Measurements from ENCODE around the gene LIPC.

LIPC gene

DNA sequence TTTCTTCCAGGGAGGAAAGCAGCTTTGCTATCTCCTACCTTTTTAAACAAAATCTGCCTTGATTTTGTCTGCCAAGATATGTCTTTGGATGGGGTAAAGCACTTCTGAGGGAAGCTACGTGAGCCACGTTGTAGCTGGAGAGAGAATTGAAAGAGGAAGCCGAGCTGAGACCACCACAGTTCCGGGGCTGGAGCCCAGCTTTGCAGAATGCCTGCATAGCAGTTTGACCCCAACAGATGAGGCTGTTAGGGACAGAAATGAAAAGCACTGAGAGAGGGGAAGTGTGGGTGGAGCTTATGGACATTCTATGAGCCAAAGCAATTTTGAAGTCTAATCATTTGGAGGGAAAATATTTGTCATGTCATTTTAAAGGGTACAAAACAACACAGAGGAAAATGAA is 45.4 kb downstream of the LIPC start:
- peak; percentile 1 for DNase-seq

DNA sequence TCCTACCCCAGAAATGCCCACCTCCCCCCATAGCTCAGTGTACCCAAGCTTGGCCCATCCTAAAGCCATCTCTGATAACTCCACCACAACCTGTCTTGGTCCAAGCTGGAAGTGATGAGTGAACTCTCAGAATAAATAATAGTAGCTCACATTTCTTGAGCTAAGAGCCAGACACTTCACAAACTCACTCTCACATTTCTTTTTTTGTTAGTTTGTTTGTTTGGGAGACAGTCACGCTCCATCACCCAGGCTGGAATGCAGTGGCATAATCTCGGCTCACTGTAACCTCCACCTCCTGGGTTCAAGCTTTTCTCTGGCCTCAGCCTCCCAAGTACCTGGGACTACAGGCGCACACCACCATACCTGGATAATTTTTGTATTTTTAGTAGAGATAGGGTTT is 46.2 kb downstream of the LIPC start:
- no peak for DNase-seq

DNA sequence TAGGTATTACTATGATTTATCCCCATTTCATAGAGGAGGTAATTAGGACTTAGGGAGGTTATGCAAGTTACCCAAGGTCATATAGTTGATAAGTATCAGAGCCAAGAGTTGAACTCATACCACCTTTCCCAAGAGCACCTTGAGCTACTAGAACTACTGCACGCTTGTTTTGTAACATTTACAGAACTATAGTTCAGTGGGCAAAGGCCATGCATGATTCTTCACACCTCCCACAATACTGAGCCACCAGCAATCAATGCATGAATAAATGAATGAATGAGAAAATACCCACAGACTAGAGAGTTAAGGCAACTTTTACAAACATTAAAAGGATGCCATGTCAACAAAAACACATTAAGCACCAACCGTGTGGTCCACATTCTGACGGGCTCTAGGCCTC is 46.8 kb downstream of the LIPC start:
- DNase-seq: no peak

DNA sequence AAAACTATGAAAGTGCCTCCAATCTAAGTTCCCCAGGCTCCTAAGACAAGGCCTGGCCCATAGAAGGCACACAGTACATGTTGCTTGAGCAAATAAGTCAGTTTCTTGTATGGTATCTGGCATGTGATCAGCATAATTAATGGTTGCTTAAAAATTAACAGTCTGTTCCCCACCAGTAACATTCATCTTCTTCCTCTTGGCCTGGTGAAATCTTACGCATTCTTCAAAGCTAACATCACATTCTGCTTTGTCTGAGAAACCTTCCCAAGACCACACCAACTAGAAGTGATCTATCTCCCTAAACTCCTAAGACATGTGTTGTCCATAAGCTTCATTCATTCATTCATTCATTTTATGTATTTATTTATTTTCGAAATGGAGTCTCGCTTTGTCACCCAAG is 48.1 kb downstream of the LIPC start:
- no peak for DNase-seq

DNA sequence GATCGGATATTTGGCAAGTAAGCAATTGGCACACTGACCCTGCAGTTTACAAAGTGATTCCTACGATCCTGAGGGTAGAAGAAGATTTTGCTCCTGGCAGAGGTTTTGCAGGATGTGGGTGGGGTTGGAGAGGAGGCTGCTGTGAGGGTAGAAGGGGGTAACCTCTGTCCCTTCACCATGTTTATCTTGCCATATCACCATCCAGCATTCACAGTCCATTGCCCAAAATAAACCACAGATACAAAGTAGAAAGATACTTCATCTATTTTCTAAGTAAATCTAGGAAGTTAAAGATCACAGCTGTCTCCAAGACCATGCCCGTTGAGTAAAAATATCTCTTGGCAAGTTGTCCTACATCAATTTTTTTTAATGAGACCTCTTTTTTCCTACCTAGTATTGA is 51.6 kb downstream of the LIPC start:
- DNase-seq: no peak

DNA sequence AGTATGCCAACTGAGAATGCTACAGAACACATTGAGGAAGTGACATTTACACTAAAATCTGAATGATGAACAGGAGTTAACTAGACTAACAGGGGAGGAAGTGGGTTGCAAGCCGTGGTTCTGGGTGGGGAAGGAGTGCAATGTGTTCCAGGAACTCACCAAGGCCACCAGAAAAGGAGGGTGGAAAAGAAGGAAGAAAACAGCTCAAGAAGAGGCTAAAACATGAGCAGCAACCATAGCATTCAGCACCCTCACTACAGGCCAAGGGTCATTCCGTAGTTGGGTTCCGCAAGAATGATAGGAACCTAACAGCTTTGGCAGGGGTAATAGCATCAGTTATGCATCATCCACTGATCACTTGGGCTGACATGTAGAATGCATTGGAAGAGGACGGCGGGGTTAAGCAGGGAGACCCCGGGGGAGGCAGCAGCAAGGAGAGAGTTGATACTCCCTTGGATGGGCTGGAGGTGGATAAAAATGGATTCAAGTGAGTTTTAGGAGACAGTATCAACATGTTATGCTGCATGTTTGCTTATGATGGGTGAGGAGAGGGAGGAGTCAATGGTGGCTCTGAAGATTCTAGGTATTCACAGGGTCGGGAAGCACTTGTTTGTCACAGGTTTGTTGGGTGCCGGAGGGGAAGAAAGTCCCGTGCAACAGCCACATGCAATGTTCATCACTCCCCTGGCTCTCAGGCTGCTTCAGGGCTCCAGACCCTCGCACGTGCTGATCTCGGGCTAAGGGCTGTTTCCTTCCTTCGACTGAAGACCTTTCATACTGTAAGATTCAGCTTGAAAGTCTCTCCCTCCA is 53.2 kb downstream of the LIPC start:
- no peak for DNase-seq

DNA sequence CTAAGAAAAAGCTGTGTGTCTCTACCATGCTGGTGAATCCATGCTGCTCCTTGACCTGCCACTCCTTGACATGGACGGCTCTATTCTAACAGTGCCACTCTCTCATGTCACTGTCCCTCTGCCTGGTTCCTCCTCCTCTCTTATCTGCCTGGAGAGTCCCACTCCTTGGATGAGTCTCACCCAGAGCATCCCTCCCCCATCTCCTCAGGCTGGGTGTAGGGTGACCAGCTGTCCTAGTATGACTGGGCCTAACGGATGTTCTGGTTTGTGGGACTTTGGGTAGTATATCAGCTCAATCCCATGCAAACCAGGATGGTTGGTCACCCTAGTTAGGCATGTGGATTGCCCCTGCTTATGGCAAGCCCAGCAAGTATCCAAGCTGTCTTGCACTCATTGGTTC is 54.3 kb downstream of the LIPC start:
- DNase-seq: no peak

DNA sequence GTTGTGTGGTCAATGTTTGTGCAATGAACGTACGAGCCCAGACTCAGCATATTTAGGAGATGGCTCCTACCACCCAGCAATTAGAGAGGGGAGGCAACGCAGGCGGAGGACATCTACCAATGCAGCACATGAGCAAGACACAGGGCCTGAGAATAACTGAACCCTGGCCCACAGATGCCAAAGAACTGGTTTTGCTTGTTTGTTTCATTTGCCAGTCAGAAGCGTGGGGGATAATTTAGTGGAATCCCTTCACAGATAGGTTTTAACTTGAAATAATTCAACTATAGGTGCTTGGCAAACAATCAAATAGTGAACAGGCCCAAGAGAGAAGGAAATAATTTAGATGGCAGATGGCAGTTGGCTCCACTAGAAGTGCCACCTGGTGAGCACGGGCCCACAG is 54.8 kb downstream of the LIPC start:
- no peak for DNase-seq

DNA sequence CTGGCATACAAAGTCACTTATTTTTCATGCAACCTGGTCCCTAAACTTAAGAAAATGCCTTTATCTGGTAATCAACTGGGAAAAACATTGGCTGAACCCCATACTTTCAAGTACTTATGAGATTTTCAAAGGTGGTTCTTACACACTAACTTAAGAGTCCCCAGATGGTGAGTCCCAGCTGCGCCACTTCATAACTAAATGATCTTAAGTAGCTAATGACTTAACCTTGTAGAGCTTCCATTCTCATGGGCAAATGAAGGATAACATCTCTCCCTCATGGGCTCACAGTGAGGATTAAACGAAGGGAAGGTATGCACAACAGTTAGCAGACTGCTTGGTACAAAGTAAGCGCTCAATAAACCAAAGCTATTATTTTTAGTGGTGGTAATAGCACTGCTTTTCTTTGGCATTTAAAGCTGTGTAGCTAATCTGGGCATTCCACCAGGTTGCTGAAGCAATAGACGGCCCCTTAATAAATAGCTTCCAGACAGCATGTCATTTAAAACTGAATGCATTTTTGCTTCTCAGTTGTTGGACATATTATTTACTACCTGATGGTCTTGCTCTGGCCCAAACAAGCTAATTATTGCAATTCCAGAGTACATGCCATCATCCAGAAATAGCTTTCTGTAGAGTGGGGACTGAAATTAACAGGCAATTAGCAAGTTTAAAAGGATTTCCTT is 55.4 kb downstream of the LIPC start:
- no peak for DNase-seq

DNA sequence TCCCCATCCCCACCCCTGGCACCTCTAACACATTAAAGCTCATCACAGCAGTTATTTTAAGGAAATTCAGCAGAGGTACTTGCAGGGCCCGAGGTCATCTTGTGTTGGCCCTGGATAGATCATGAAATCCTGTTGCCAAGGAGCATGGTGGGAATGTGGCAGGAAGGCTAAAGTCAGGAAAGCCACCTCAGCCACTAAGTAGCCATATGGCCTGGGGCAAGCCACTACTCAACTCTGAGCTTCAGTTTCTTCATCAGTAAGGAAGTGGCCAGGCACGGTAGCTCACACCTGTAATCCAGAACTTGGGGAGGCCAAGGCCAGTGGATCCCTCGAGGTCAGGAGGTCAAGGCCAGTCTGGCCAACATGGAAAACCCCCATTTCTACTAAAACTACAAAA is 55.9 kb downstream of the LIPC start:
- DNase-seq: no peak

DNA sequence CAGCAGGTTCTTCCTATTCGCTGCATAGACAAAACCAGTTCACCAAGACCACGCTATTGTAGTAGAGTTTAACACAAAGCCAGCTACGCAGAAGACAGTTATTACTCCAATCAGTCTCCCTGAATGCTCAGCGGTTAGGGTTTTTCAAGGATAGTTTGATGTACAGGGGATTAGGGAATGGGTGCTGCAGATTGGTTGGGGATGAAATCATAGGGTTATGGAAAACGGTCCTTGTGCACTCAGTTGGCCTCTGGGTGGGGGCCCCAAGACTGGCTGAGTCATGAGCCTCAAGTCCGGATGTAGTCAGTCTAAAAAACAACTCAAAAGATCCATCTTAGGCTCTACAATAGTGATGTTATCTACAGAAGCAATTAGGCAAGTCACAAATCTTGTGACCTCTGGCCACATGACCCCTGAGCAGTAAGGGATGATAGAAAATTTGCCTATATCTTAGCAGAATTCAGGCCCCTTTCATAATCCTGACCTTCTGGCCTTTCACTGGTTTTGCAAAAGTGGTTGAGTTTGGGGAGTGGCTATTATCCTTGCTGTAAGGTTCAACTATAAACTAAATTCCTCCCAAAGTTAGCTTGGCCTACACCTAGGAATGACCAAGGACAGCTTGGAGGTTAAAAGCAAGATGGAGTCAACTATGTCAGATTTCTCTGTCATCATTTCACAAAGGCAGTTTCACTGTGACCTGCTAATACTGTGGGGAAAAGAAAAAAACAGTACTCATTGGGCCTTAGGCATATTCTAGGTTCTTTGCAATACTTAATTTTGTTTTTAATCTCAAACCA is 57.7 kb downstream of the LIPC start:
- DNase-seq: no peak

DNA sequence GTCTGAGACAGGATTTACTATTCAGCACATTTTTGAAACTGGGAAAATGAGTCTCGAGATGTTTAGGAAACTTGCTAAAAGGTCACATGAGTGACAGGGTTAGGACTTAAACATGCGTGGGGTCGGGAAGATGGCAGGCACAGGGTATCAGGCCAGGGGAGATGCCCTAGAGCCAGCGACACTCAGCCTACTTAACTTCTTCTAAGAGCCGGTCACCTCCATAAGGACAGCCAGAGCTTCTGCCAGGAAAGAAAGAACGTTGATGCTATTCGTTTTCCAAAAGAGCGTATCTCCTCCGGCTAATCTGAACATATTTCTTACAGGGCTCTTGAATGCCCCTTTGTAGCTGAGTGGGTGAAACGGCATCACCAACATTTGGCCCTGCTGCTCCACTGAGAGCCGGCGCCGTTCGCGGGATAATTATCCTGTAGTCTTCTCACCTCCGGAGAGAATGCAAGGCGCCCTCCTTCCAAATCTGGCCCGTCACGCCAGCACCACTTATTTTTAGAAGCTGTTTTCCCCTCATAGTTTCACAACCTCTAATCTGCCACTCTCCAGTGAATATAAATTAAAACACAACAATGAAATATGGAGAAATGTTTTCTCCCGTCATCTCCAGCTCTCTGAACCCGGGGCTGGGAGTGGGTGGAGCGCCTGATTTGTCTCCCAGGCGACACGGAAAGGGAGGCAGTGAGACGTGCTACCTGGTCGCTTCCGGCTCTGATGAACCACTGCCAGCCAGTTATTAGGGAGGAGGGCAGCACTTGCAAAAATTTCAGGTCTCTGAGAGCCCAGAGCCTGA is 58.5 kb downstream of the LIPC start:
- DNase-seq: no peak

DNA sequence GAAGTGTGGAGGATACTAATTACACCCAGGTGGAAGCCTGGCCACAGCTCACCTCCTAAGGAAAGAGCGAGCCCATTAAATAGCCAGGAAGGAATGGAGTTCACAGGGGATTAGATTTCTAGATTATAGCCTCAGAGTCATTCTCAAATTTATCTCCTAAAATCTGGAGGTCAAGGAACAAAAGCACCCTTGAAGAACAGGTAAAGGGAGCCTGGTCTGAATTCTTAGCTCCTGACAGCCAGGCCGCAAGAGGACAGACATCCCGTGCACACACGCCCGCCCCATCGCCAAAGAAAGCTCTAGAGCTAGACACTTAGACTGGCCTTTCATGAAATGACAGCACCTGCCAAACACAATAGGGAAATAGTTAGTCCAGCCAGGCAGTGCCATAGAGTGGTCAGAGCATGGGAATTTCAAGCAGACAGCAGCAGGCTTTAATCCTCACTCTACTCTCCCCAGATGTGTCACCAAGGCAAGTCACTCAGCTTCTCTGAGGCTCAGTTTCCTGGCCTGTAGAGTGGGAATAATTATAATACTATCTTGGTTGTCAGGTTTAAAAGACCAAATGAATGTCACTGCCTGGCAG is 59.2 kb downstream of the LIPC start:
- no peak for DNase-seq

DNA sequence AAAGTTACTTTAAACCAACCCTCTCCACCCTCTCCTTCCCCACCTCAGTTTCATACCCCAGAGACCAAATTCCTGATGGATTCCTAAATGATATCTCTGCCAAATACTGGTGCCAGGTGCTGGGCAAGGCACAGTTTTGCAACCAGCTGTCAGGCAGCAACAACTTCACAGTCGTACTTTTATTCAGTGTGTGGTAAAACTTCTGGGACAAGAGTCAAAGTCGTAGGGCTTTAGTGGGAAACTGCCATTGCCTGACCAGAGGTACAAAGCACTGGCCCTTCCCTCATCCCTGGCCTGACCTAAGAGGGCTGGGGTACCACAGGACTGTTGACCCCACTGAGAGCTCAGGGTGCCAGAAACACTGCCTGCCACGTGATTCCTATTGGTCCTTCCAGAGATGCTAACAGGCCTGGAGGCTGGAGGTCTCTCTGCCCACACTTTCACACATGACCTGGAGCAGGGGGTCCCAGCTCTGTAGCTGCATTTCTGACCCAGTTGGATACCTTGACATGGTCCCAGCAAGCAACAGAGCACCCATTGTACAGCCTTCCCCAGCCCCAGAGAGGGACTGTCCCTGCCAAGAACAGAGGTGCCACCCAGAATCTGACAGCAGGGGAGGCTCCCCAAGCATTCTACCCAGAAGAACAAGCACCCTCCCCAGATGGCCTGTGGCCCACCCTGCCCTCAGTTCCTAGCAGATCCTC is 59.9 kb downstream of the LIPC start:
- DNase-seq: no peak

DNA sequence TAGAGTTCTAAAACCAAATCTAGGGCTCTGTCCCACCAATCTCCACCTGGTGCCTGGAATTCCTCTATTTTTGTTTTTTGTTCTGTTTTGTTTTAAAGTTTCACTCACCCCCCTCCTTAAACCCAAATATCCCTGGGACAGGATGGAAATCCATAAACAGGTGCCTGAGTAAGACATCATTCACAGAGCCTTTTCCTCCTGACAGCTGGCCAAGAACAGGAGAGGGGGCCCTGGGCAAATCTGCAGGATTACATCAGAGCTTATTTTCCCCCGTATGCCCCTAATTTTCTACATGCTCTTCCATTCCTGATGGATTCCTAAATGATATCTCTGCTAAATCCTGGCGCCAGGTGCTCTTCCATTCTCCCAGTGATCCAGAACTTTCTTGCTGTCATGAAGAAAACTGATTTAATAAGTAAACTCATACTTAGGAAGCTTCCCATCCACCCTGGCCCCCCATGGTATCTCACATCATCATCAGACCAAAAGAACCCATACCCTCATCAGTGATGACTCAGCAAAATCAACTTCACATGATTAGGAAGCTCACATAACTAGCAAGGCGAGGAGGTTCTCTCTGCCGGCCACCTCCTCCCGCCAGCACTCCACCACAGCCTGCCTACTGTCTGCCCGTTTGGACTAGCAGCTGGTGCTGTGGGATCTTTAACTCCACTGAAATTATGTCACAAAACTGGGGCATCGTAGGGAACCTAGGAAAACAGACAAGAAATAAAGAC is 61.0 kb downstream of the LIPC start:
- no peak for DNase-seq

DNA sequence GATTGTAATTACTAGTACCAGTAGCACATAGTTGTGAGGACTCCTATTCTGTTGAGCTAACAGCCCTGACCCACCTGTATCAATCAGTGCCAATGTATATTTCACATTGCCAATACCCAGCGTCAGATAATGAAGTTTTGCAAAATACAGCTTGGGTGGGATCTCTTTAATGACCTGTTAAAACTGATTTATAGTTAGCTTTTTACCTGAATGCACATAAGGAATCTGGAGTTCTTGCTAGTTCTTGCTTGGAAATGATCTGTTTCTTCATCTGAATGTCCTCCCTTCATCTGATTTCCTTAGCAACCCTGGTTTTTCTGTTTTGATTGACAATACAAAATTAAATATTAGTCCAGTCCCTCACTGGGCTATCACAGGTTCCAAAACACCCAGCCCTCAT is 62.8 kb downstream of the LIPC start:
- no peak for DNase-seq

DNA sequence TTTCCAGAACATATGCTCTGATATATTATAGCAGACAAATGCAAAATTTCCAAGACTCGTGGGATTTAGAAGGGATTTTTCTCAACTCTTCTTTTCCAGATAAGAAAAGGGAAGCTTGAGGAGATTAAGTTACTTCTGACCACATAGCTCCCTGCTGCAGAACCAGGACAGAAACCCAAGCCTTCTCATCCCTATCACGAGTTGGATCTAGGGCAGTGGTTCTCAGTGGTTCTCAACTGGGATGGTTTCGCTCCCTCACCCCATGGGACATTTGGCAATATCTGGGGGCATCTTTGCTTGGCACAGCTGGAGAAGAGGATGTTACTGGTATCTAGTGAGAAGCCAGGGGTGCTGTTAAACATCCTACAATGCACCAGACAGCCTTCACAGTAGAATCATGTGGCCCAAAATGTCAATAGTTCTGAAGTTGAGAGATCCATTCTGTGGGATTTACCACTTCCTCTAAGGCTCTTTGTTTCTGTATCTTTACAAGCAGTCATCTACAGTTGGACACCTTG is 64.2 kb downstream of the LIPC start:
- no peak for DNase-seq

DNA sequence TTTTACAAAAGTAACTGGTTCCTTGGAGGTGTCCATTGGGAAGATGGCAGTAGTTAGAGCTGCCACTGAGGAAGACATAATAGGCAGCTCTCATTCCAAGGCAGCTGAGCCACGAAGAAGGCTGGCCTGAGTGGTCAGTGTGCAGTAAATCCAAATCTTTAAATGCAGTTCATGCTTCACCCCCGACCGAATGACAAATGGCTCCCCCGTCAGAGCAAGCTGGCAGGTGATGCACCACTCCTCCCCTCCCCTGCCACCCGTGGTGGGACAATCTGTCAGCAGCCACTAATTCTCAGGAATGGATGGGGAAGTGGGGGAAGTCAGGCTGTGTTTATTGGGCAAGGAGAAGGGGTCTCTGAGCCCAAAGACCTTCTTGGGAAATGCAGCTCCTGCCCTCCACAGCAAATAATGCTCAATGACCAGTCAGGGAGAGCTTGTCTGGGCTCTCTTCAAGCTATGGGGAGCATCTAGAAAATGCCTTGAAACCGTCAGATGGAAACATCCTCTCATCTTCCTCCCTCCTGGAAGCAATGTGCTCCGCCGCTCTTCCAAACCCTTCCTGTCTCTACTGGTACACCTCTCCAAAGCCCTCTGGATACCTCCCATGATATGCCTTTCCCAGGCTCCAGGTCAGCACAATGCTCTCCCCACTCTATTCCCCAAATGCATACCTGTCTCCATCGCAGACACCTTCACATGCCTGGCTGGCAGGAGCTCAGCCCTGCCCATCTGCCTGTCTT is 65.4 kb downstream of the LIPC start:
- no peak for DNase-seq

DNA sequence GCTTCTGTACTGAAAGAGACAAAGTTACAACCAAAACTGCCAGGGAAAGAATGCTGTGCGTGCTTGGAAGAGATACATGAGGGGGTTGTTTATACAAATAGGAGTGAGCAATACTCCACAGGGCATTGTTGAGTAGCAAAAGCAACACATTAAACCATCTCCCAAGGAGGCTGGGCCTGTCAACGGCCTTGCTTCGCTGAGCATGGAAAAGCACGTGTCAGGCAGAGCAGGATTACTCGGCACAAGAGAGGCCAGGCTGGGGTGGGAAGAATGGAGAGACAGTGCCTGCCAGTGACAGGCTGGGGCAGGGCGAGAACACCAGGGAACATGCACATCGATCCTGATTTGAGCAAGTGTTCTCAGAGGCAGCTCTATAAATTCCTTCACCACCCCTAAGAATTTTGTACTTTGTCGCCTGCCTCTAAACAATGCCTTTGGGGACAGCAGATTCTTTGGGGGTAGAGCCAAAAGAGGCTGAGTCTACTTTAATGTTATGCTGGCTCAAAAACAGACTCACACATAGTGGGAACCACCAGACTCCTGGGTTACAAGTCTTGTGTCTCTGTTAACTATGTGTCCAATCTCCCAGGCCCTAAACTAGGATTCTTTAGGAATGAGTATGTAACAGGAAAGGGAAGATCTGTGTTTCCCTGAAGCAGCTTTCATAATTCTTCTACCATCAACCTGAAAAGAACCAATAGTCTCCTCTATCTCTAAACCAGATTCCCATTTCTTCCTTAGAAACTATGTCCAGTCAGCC is 67.2 kb downstream of the LIPC start:
- no peak for DNase-seq

DNA sequence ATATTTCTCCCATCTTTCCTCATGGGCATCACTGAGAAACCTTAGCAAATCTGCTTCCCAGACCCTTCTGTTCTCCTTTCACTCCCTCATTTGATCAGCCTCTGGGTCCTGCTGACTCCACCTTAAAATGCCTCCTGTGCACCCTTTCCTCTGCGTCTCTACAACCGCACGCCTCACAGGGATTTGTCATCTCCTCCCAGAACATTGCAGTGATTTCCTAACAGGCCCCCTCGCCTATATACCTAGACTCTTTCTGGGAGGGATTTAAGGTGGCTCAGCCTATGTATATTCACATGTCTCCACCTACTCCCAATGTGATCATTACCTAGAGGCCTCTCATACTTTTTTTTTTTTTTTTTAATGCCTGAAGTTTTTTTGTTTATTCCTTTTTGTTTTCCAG is 69.2 kb downstream of the LIPC start:
- no peak for DNase-seq

Data from COR-L47 (cell line).